Liver (tissue), 3 donors: Measurements from ENCODE around the gene BMP6.

Source experiments
- ATF3 ChIP-seq: IDR thresholded peaks from 2 replicates; pipeline ENCODE4 v1.6.1; 2016; ENCODE audit warnings: antibody characterized with exemption
- CTCF ChIP-seq: fragments of 150-350 bp; IDR thresholded peaks from 2 replicates; pipeline ENCODE4 v1.5.1; 2017; ENCODE audit warnings: improper control_type of control experiment, low read depth, low read length; ENCODE audit not compliant: missing input control
- EGR1 ChIP-seq, 2 donors: IDR thresholded peaks; 2 replicates each; pipeline ENCODE4 v1.6.1; 2016 to 2018; ENCODE audit warnings: antibody characterized with exemption in 2 of 2, low read depth in 2 of 2
- FOXA2 ChIP-seq: IDR thresholded peaks from 2 replicates; pipeline ENCODE4 v1.6.1; 2016; ENCODE audit warnings: antibody characterized with exemption
- HNF4G ChIP-seq: IDR thresholded peaks from 2 replicates; pipeline ENCODE4 v1.6.1; 2016; ENCODE audit warnings: antibody characterized with exemption
- MAX ChIP-seq: IDR thresholded peaks from 2 replicates; pipeline ENCODE4 v1.6.1; 2016; ENCODE audit warnings: antibody characterized with exemption
- RAD21 ChIP-seq, 2 donors: IDR thresholded peaks; 2 replicates each; pipeline ENCODE4 v1.6.1; 2016; ENCODE audit warnings: antibody characterized with exemption in 2 of 2, mild to moderate bottlenecking in 2 of 2
- REST ChIP-seq: IDR thresholded peaks from 2 replicates; pipeline ENCODE4 v1.6.1; 2016; ENCODE audit warnings: antibody characterized with exemption, mild to moderate bottlenecking
- RXRA ChIP-seq, 2 donors: IDR thresholded peaks; 2 replicates each; pipeline ENCODE4 v1.6.1; 2017 to 2018; ENCODE audit warnings: antibody characterized with exemption in 2 of 2, mild to moderate bottlenecking in 1 of 2
- SP1 ChIP-seq: IDR thresholded peaks from 2 replicates; pipeline ENCODE4 v1.6.1; 2018; ENCODE audit warnings: antibody characterized with exemption, mild to moderate bottlenecking
- TAF1 ChIP-seq: conservative IDR thresholded peaks from 2 replicates; pipeline ENCODE4 v1.6.1; 2016; ENCODE audit warnings: antibody characterized with exemption, mild to moderate bottlenecking
- YY1 ChIP-seq: IDR thresholded peaks from 2 replicates; pipeline ENCODE4 v1.6.1; 2016; ENCODE audit warnings: antibody characterized with exemption, mild to moderate bottlenecking
- donor health status: healthy.
- donor health status: healthy.

- TF ChIP-seq FOXA2 (no peak), MAX (no peak), CTCF (no peak), ATF3 (no peak), REST (no peak), EGR1 (IDR thresholded peaks at IDR 0.05; ENCODE audit: low read depth in 2 of 2) (no peak), RAD21 (IDR thresholded peaks at IDR 0.05) (no peak), HNF4G (no peak), TAF1 (no peak), SP1 (no peak), YY1 (no peak), RXRA (IDR thresholded peaks at IDR 0.05) (no peak)
These were observed 177.8 kb downstream of the BMP6 start for GRCh38 chr6:7903673-7904072.
